ENCODE data around the gene CD93.

DNA sequence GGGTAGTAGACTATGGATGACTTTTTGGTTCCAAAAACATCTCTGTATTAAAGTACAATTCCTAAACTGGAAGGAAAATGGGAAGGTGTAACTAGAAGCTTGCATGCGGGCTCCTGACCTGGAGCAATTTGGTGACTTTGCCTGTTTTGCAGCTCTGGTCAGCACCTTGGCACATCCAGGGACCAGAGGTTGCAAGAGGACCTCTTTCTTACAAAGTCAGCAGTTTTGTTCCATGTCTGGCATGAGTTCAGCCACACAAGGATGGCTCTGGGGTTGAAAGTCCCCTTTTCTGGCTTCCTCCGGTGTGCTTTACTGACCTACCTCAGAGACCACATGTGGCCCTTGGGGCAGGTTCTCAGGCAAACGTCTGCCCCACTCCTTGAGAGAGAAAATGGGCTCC lies 22.7 kb upstream of the CD93 start:
- TF ChIP-seq, protein P1, sequence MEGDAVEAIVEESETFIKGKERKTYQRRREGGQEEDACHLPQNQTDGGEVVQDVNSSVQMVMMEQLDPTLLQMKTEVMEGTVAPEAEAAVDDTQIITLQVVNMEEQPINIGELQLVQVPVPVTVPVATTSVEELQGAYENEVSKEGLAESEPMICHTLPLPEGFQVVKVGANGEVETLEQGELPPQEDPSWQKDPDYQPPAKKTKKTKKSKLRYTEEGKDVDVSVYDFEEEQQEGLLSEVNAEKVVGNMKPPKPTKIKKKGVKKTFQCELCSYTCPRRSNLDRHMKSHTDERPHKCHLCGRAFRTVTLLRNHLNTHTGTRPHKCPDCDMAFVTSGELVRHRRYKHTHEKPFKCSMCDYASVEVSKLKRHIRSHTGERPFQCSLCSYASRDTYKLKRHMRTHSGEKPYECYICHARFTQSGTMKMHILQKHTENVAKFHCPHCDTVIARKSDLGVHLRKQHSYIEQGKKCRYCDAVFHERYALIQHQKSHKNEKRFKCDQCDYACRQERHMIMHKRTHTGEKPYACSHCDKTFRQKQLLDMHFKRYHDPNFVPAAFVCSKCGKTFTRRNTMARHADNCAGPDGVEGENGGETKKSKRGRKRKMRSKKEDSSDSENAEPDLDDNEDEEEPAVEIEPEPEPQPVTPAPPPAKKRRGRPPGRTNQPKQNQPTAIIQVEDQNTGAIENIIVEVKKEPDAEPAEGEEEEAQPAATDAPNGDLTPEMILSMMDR (IDR thresholded peaks at IDR 0.05) = no peak
- no peak for TF ChIP-seq POLR2A (IDR thresholded peaks at IDR 0.05)
